DOHH2 (cell line): Measurements from ENCODE around the gene ARHGAP23.

Experiments used
- H3F3A ChIP-seq: fragments of 200-600 bp; sonication (generic), shearing (Covaris generic); 2 replicates; pipeline ENCODE4 v1.6.0; 2016; ENCODE audit warnings: antibody characterized with exemption, mild to moderate bottlenecking; ENCODE audit not compliant: control insufficient read depth, insufficient read depth
- H3K27ac ChIP-seq: fragments of 200-600 bp; sonication (generic); 2 replicates; pipeline ENCODE4 v1.5.1; 2014; ENCODE audit warnings: low read depth, mild to moderate bottlenecking, low read length, moderate library complexity
- H3K27me3 ChIP-seq: fragments of 200-600 bp; sonication (generic); 2 replicates; pipeline ENCODE4 v1.6.1; 2014; ENCODE audit warnings: mild to moderate bottlenecking, low read length, mixed read lengths; ENCODE audit not compliant: control insufficient read depth
- H3K36me3 ChIP-seq: fragments of 200-600 bp; sonication (generic); 2 replicates; pipeline ENCODE4 v1.6.1; 2014; ENCODE audit warnings: mild to moderate bottlenecking, low read length, moderate library complexity, mixed read lengths; ENCODE audit not compliant: control insufficient read depth
- H3K4me1 ChIP-seq: fragments of 200-600 bp; sonication (generic); 2 replicates; pipeline ENCODE4 v1.6.1; 2014; ENCODE audit warnings: mild to moderate bottlenecking, low read length, mixed read lengths; ENCODE audit not compliant: control insufficient read depth
- H3K4me2 ChIP-seq: fragments of 200-600 bp; sonication (generic); 2 replicates; pipeline ENCODE4 v1.6.0; 2014; ENCODE audit warnings: mild to moderate bottlenecking, low read length, moderate library complexity
- H3K4me3 ChIP-seq: fragments of 200-600 bp; sonication (generic); 2 replicates; pipeline ENCODE4 v1.5.1; 2014; ENCODE audit warnings: mild to moderate bottlenecking, low read length, mixed read lengths
- H3K79me2 ChIP-seq: fragments of 200-600 bp; sonication (generic); 2 replicates; pipeline ENCODE4 v1.6.1; 2014; ENCODE audit warnings: mild to moderate bottlenecking, low read length, mixed read lengths; ENCODE audit not compliant: control insufficient read depth
- H3K9me2 ChIP-seq: fragments of 200-600 bp; sonication (generic); replicated peaks from 2 replicates; pipeline ENCODE4 v1.6.1; 2014; ENCODE audit warnings: mild to moderate bottlenecking, low read length, mixed read lengths; ENCODE audit not compliant: control insufficient read depth
- H3K9me3 ChIP-seq: fragments of 200-600 bp; sonication (generic); 2 replicates; pipeline ENCODE4 v1.6.1; 2014; ENCODE audit warnings: antibody characterized with exemption, low read length, mixed read lengths; ENCODE audit not compliant: control insufficient read depth, insufficient read depth
- H4K20me1 ChIP-seq: fragments of 200-600 bp; sonication (generic); 2 replicates; pipeline ENCODE4 v1.6.0; 2014; ENCODE audit warnings: low read depth, mild to moderate bottlenecking, antibody characterized with exemption, low read length, moderate library complexity; ENCODE audit not compliant: control insufficient read depth, insufficient read depth
- CTCF ChIP-seq: fragments of 200-600 bp; sonication (generic); IDR thresholded peaks from one replicate; pipeline ENCODE4 v1.5.1; 2014; ENCODE audit warnings: antibody characterized with exemption, mild to moderate bottlenecking, low read depth, low read length; ENCODE audit not compliant: poor library complexity, severe bottlenecking
- EZH2phosphoT487 ChIP-seq: fragments of 200-600 bp; sonication (generic); IDR thresholded peaks from 2 replicates; pipeline ENCODE4 v1.6.1; 2017; ENCODE audit warnings: borderline replicate concordance, mild to moderate bottlenecking, antibody characterized with exemption, low read length, moderate library complexity, mixed read lengths

The ARHGAP23 gene

GRCh38 chr17:38457577-38458371, 29.5 kb downstream of the ARHGAP23 start:
- Histone ChIP-seq H4K20me1 (no peaks in the 10 kb centered on the region), H3K9me3 (no peaks in the 10 kb centered on the region), H3F3A (no peaks in the 10 kb centered on the region), H3K27me3 (peaks cover 7% of the 10 kb centered on the region), H3K9me2 (no peaks in the 10 kb centered on the region), H3K27ac (no peak overlapping the region), H3K4me1 (no peaks in the 10 kb centered on the region), H3K36me3 (no peaks in the 10 kb centered on the region), H3K4me3 (no peak overlapping the region), H3K4me2 (no peak overlapping the region), H3K79me2 (no peaks in the 10 kb centered on the region)
- TF ChIP-seq CTCF (no peak), EZH2phosphoT487 (no peak)

- Histone ChIP-seq H3K9me3 (no peaks in the 10 kb centered on the region), H3K4me3 (no peak overlapping the region), H3K27me3 (peaks cover 5% of the 10 kb centered on the region), H3K4me2 (no peak overlapping the region), H3K27ac (no peak overlapping the region), H3F3A (no peaks in the 10 kb centered on the region), H3K36me3 (no peaks in the 10 kb centered on the region), H3K9me2 (no peaks in the 10 kb centered on the region), H3K4me1 (no peaks in the 10 kb centered on the region), H3K79me2 (no peaks in the 10 kb centered on the region), H4K20me1 (no peaks in the 10 kb centered on the region)
- no peak for TF ChIP-seq CTCF
- no peak for TF ChIP-seq EZH2phosphoT487
These were observed 30.3 kb downstream of the ARHGAP23 start for GRCh38 chr17:38458521-38458920.

- H3K36me3 ChIP-seq = no peaks in the 10 kb centered on the region
- TF ChIP-seq CTCF (no peak), EZH2phosphoT487 (no peak)
These were observed 31.3 kb downstream of the ARHGAP23 start for GRCh38 chr17:38459567-38459966.

More at GRCh38 chr17:38459567-38459966, 31.3 kb downstream of the ARHGAP23 start:
- Histone ChIP-seq H3K9me2 (no peaks in the 10 kb centered on the region), H3F3A (no peaks in the 10 kb centered on the region), H3K4me2 (no peak overlapping the region), H3K27me3 (peaks cover 5% of the 10 kb centered on the region), H3K9me3 (no peaks in the 10 kb centered on the region), H3K79me2 (no peaks in the 10 kb centered on the region), H3K27ac (no peak overlapping the region), H3K4me3 (no peak overlapping the region), H3K4me1 (no peaks in the 10 kb centered on the region), H4K20me1 (no peaks in the 10 kb centered on the region)
